ENCODE measurements around the gene ZEB2.

The ZEB2 gene

DNA sequence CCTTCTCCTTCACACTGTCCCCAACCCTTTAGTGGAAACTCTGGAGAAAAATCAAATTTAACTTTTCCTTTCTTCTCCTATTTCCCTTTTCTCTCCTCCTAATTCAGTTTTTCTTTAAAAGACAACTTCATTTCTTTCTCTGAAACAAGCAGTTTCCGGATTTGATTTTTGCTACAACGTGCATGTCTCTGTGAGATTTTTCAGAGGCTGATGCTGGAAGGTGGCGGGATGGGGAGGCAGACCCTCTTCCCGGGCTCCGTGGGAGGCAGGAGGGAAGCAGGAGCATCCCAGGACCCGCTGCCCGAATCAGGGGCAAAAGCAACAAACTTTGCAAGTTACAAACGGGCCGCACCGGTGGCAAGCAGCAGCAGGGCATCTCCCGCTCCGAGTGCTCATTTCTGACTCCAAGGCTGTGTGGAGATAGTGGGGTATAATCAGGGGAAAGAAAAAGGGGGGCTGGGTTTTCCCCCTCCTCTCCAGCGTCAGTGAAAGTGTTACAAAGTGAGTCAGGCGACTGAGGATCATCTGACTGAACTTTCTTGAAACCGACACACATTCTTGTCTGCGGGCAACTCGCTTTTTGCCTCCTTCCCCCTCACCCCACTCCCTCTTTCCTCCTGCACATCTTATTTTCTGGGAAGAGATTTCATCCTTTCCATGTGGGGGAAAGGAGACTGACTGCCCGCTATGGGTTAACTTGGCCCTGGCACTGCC, 6.4 kb downstream of the ZEB2 start:
- DNase-seq (ENCODE audit: low read depth in 2 of 2), result no peak

DNA sequence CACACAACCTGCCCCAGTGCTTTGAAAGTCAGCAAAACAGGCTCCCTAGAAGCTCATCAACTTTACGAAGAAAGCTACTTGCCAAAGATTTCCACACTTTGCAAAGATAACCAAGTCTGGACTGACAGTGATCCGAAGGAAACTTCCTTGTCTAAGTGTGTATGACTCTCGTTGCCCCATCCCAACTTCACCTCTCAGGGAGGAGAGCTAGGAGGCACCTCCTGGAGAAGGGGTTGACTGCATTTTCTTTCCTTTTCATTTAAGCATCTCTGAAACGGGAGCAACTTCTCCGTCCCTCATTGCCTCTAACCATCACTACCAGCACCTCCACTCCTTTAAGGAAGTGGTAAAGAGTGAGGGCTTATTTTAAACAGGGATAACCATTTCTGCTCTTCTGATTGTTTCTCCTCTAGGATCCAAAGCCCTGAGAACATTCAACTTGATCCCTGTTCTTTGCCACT, 7.0 kb downstream of the ZEB2 start:
- no peak for DNase-seq (ENCODE audit: low read depth in 2 of 2)

DNA sequence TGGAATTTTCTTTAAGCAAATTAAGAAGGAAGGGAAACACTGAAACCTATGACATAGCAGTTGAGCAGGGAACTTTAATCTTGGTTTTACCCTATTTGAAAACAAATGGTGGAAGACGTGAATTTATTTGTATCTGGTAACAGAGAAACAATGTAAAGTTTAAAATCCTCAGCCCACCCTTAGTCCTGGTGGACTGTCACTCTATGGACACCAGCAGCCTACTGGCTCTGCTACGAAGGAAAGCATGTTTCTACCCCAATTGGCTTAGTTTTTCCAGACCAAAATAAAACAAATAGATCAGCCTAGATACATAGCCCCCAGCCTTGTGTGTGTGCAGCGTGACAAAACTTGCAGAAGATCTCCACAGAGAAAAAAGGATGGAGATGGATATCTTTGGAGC, 7.4 kb downstream of the ZEB2 start:
- no peak for DNase-seq (ENCODE audit: low read depth in 2 of 2)

DNA sequence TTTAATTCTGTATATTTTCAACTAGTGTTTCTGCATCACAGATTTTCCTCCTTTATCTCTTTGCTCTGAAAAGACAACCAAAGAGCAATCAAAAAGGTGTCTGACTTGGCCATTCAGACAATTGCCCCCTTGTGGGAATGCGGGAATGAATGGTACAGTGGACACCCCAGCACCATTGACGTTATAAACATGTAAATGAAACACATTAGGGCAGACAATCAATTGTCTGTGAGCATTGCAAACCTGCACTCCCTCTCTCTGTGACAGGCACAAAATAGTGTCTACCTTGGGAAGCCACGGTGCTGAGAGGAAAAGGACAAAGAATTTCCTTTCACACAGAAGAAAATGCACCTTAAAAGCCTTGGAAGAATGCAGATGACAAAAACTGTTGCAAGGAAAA, 8.0 kb downstream of the ZEB2 start:
- no peak for DNase-seq (ENCODE audit: low read depth in 2 of 2)

DNA sequence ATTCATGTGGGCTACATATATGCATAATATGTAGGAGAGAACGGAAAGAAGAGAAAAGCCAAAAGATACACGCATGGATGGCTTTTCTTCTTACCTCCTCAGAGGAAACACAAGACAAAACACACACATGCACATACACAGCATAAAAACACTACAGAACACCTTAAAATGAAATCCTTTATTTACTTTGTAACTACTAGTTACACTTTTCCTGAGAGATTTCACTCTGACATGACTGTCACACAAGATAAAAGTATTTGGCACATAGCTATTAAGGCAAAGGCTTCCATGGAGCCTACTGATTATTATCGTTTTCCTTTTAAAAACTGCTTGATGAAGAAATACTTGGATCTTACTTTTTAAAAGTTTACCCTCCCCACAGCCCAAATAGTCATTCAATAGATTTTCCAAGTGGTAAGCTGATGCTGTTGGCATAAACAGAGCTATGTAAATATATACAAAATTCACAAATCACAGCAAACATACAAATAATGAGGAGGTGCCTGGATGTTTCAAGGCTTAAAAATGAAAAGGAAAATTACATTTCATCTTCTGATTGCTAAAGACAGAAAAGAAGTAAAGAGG, 8.6 kb downstream of the ZEB2 start:
- no peak for DNase-seq (ENCODE audit: low read depth in 2 of 2)

DNA sequence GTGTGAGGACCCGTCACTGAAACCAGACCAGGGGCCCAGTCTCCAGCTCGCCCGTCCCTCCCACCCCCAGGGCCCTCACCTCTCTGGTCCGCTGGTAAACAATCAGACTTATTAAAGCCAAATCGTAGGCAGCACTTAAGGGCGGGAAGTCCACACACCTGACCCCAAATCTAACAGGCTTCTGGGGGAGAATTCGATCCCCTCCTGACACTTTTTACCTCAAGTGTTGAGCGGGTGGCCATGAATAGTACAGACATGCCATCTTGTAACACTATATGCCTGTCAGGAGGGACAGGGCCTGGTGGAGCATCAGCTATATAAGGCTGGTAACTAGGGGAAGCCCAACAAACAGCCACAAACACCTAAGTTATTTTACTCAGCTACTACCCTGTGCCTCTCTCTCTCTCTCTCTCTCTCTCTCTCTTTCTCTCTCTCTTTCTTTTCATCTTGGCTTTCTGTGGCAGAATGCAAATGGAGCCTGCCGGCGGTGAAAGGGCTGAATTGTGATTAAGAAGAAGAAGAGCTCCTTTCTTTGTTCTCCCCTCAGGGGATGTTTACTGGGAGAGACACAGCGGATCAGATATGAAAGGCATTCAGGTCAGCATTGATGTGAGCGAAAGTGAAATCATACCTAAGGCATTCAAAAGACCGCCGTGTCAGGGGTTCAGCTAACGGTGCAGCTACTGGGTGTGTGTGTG, 9.5 kb downstream of the ZEB2 start:
- DNase-seq (ENCODE audit: low read depth in 2 of 2), result no peak

DNA sequence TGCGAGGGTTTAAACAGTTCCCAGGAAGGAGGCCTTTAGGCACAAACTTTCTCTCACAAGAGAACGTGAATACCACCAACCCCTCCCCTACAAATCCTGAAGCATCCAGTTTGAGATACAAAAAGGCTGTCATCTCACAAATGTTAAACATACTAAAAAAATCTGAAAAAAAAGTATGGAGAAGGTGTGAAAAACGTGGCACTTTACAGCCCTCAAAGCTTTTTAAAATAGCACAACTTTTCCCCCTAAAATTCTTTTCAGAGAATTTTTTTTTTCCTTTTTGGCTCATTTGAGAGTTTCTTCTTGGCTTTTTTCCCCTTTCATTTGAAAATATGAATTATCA, 10.1 kb downstream of the ZEB2 start:
- no peak for DNase-seq (ENCODE audit: low read depth in 2 of 2)

DNA sequence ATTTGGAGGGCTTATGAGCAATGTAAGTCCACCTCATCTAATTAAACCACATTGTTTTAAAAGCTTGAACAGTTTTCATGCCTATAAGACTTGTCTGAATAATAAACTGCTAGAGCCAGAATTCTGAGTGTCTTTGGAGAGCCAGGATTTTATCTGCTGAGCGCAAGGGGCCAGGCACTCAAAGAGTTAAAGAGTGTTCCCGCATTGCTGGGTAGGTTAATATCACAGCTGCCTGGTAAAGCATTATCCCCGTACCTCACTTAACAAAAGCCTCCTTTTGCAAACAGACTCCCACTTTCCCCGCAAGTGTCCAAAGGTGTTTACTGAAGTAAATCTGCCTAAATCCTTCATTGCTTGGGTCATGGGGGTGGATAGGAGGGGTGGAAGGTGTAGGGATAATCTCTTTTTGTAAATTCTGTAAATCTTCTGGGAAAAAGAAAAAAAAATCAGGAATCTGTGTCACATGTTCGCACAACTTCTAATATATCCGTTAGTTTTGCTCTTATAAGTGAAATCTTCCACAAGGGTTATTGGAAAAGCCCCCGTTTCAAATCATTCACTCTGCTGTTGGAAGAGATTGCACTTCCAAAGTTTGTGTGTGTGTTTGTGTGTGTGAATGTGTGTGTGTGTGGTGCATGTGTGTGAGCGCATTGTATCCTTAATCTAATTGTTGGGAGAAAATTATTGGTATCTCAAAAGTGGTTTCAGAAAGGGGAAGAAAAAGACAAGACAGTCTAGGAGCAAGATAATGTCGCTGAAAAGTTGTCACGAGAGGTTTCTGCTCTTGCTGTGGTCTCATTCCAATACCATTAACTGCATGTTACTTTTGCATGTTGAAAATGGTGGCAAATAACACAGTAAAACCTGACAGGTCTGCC, 10.7 kb downstream of the ZEB2 start:
- no peak for DNase-seq (ENCODE audit: low read depth in 2 of 2)

DNA sequence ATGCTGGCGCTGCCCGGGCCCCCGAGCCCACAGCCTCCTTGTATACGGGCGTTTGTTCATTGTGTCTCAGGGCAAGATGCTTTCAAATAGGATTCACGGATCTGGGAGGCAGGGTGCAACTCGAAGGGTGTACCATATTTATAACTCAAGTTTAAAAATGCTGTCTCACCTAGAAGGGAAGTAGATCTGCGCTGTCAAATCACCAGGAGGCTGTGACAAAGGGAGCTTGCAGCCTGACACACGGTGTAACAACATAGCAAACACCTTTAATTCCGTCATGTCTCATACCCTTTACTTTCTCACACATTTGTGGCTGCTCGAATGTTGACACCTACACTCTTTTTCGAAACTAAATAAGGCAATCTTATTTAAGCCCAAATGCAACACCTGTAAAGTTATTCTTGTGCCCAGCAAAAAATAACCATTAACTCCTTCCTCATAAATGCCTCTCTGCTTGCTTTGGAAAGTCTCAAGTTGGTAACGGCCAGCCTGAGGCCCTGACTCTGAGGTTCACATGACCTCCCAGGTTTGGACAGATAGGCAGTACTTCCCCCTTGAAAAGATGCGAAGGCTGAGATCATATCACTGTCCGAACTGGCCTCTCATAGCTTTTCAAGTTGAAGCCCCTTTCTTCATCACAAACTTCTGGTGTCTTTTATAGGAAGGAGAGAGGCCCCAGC, 11.6 kb downstream of the ZEB2 start:
- DNase-seq (ENCODE audit: low read depth in 2 of 2), result no peak

DNA sequence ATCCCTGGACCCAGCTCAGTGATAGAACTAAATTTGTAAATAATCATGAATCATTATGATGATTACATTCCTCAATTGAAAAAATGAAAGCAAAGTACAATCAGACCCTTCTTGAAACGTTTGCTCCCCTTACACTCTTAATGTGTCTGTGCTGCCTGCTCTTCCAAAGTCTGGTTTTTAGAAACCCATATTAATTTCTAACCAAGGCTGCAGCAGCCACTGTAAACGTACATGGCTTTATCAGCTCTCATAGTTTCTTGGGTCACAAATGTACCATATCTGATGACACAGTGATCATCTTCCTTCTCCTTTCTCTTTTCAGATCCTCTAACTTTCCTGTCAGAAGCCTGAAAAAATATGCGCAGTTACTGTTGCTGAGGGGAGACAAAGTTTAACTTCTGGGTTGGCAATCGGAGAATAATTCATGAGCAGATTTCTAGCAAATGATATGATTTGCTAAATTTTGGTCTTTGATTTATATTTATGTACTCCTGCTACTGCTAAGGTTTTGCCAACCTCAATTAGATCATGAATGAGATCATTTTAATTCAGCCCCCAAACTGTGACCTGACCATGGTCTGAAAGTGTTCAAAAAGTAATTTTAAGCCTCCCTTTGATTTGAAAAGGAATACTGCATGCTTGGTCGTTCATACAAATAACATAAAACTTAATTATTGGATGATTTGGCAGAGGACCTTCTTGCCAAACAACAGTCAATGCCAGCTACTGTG, 12.3 kb downstream of the ZEB2 start:
- DNase-seq (ENCODE audit: low read depth in 2 of 2), result no peak

DNA sequence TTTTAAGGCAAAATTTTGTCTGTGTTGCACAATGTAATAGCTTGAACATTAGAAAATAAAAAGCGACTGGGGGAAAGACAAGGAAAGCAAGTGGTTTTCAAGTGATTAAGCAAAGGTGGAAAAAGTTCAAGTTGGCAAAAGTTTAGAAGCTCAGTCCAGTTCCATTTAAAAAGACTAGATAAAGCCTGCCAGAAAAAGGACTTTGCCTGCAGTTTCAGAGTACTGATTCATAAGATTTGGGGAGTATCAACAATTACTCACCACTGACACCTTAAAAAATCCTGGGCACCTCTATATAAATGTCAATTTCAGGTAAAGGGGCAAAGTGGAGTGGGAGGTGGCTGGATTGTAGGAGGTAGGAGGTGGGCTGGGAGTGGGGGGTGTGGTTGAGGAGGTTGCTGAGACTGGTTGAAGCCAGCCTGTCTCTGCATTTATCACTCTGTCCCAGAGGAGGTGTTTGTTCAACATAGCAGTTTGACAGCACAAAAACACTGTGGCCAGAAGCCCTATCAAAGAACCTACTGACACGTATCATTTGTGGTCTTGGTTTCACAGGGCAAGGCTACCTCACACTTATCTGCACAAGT, 14.6 kb downstream of the ZEB2 start:
- no peak for DNase-seq (ENCODE audit: low read depth in 2 of 2)

DNA sequence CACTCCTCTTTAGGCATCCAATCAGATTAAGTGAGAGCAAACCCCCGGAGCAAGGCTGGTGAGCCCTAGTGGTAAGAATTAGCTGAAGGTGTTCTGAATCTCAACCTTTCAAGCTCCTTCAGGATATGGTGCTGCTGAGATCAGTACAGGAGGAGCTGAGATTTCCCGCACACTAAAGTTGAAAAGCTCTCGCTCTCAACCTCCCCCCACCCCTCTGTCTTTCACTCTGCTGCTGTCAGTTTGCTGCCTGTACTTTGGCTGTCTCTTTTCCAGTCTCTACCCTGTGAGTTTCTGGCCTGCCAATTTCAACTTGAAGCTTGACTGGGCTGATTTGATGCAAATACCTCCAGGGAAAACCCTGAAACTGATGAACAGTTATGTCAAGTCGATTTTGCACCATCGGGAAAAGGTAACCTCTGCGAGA, 15.7 kb downstream of the ZEB2 start:
- DNase-seq (ENCODE audit: low read depth in 2 of 2), result no peak

DNA sequence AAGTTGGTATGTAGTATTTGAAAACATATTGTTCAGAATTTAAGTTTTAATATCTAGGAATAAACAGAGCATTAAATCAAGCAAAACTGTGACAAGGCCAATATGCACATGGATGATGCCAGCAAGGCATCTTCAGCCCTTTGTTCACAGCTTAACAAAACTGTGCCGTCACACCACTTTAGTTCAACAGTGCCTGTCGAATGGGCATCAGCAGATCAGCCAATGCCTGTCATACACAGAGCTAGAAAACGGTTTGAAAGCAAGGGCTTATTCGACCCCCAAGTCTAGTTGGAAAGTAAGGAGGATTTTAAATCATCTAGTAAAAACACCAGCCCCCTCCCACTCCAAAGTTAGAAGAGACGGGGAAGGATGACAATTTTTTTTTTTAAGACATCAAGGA, 16.7 kb downstream of the ZEB2 start:
- DNase-seq (ENCODE audit: low read depth in 2 of 2), result no peak

DNA sequence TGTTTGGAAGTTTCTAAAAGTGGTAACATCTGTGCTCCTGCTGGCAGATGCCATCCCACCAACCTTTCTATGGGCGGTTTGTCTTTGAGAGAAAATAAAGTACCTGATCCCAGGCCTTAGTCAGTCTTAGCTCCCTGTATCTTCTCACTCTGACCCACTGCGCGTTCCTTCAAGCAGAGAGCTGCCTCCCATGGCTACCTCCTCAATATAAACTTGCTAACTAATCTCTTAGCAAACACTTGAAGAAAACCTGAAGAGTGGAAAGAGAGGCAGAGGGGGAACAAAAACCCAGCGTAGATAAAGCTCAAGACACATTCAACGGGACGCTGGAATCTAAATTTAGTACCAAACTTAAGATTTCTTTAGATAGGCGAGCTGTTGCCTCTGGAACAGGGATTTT, 17.6 kb downstream of the ZEB2 start:
- DNase-seq (ENCODE audit: low read depth in 2 of 2), result no peak

DNA sequence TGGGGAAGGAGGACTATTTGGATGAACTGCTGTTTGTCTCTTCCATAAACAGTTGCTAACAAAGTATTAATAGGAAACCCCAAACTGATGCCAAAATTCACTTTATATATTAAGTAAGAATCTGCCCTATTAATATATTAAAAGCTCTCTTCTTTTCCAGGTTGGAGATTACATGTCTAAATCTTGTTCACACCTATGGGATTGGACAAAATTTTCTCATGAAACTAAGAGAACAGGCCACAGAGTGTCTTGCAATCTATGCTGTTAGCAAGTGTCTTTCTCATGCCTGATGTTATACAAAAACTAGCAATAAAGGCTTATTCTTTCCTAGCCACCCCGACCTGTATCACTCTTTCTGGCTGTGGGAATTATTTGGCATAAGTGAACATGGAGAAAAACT, 18.3 kb downstream of the ZEB2 start:
- DNase-seq (ENCODE audit: low read depth in 2 of 2), result no peak

DNA sequence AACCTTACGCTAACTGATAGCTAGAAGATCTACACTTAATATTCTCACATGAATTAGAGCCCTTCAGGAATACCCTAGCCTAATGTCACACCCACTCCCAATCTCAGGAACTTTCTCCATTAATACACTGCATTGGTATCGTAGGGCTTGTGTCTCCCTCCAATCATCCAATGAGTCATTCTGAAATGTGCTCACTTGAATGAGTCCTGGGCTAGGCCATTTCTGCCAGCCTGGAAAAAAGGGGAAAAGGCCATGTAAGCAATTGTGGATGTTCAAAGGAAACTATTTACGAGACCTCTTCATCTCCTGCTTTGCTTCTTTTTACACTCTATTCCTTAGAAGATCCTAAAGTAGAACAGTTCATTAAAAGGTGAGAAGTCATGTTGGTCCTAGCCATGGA, 18.8 kb downstream of the ZEB2 start:
- no peak for DNase-seq (ENCODE audit: low read depth in 2 of 2)

DNA sequence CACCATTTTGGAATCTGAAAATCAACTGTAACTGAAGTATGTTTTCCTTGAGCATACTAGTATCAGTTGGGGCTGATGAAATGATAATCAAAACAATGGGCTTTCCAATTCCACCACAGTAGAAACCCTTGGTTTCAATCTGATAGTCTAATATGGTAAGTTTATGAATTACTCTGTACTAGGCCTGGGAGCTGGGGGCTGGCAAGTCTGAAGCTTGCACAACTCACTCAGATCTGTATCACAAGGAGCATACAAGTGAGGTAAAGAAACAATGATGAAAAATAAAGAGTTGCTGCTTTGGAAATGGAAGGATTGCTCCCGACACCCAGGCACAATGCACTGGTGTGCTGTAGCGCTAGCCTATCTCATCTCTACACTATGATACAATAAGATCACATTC, 19.4 kb downstream of the ZEB2 start:
- DNase-seq (ENCODE audit: low read depth in 2 of 2), result no peak

DNA sequence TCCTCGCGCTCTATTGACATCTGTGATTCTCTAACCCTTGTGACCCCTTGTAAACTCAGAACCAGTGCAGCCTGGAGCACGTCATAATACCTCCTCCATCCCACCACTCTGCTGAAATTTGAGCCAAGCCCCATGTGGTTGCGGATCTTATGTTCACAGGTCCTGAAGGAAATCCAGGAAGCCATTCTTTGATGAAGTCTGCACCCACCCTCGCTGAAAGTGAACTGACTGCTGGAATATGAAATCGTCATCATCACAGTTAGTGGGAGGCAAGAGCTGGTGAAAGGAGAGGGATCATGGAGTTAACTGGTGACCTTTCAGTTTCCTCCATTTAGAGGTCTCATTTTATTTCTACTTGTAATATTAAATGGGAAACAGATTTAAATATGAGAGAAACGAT, 21.6 kb downstream of the ZEB2 start:
- no peak for DNase-seq (ENCODE audit: low read depth in 2 of 2)

DNA sequence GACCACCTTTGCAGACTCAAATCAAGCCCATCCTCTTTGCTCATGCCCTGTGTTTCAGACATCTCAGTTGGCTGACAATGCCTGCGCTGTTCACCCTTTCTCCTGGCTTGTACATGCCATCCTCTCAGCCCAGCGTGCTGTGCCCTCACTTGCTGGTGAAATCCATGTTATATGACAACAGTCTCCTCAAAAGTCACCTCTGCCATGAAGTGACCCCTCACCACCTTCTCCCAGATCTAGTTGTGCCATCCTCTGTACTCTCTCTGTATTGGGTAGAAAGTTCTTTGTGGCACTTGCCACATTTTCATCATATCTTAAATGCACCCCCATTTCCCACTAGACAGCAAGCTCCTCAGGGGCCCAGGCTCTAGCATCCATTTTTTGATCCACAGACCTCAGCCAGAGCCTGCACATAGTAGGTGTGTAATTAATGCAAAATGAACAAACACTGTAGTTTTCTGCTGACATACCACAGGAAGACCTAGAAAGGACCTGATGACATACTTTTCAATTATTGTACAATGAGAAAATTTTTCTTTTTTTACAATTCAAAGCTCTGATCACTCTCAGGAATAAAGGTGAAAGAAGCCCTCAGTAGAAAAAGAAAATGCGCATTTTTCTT, 22.8 kb downstream of the ZEB2 start:
- DNase-seq (ENCODE audit: low read depth in 2 of 2), result no peak
